Caco-2 (cell line): ENCODE data around the gene WIPF2. TPM values are rescaled to one million over a fixed set of nuclear protein-coding genes. Genes with fewer than 3 reads are reported as not detected.
A peak's percentile ranks its signal among the peaks of the same experiment; 100 is the strongest.

Experiments used
- BruUV-seq: library from RNA; stranded (reverse); fragments of 400-500 nt; replicated peaks from 2 replicates; lab custom pipeline; 2021; lab: Mats Ljungman, UMichigan
- CTCF ChIA-PET: fragments of 300-600 bp; sonication (Branson Sonifier 250); formaldehyde crosslinking; loops from one replicate; lab custom pipeline; 2022; ENCODE audit warnings: antibody characterized with exemption; lab: Charles Lee
- POLR2A ChIA-PET: fragments of 300-600 bp; sonication (Branson Sonifier 250); formaldehyde crosslinking; loops from one replicate; lab custom pipeline; 2022; ENCODE audit warnings: antibody characterized with exemption; lab: Charles Lee
- DNase-seq, 2 experiments: peaks; one replicate each; pipeline versions ENCODE4 v3.0.0 to v3.0.0-alpha.2; 2020 to 2022
- H3K27me3 ChIP-seq: replicated peaks from 2 replicates; pipeline ENCODE4 v1.6.0; 2011; ENCODE audit warnings: low read length; ENCODE audit not compliant: control insufficient read depth, insufficient read depth
- H3K36me3 ChIP-seq: 2 replicates; pipeline ENCODE4 v1.5.1; 2011; ENCODE audit warnings: low read length; ENCODE audit not compliant: control insufficient read depth, insufficient read depth
- H3K4me1 ChIP-seq: fragments of 250-450 bp; sonication (Bioruptor Pico); 2 replicates; pipeline ENCODE4 v1.5.1; 2020; ENCODE audit warnings: mild to moderate bottlenecking
- H3K4me3 ChIP-seq: 2 replicates; pipeline ENCODE4 v1.5.1; 2011; ENCODE audit warnings: low read depth, mild to moderate bottlenecking, control low read depth, low read length
- H3K9me3 ChIP-seq: fragments of 250-450 bp; sonication (Bioruptor Pico); 2 replicates; pipeline ENCODE4 v1.5.1; 2020; ENCODE audit warnings: mild to moderate bottlenecking, moderate library complexity
- H3K27ac Mint-ChIP-seq: one replicate; pipeline ENCODE4 v1.8.0; 2022; ENCODE audit warnings: mixed read lengths; ENCODE audit not compliant: unreplicated experiment
- H3K27me3 Mint-ChIP-seq: one replicate; pipeline ENCODE4 v1.8.0; 2022; ENCODE audit warnings: mixed read lengths; ENCODE audit not compliant: insufficient read depth, unreplicated experiment
- H3K36me3 Mint-ChIP-seq: one replicate; pipeline ENCODE4 v1.8.0; 2022; ENCODE audit warnings: mild to moderate bottlenecking, mixed read lengths; ENCODE audit not compliant: insufficient read depth, unreplicated experiment
- H3K4me1 Mint-ChIP-seq: one replicate; pipeline ENCODE4 v1.8.0; 2022; ENCODE audit warnings: low read depth, mixed read lengths; ENCODE audit not compliant: unreplicated experiment
- H3K4me3 Mint-ChIP-seq: one replicate; pipeline ENCODE4 v1.8.0; 2022; ENCODE audit warnings: mild to moderate bottlenecking, moderate library complexity, mixed read lengths; ENCODE audit not compliant: unreplicated experiment
- H3K9me3 Mint-ChIP-seq: one replicate; pipeline ENCODE4 v1.8.0; 2022; ENCODE audit warnings: mixed read lengths; ENCODE audit not compliant: unreplicated experiment
- CTCF ChIP-seq, 2 experiments: fragments of 200-600 bp in 1 of 2; IDR thresholded peaks; 1 replicate in 1 of 2; 2 replicates in 1 of 2; pipeline versions ENCODE4 v1.5.1 to v1.8.0; 2011 to 2022; ENCODE audit warnings: antibody characterized with exemption in 1 of 2, control low read depth in 1 of 2, inconsistent platforms in 1 of 2, low read depth in 1 of 2, low read length in 1 of 2, mild to moderate bottlenecking in 1 of 2, moderate library complexity in 1 of 2; ENCODE audit not compliant: insufficient read depth in 1 of 2, severe bottlenecking in 1 of 2, unreplicated experiment in 1 of 2
- intact Hi-C: fragments of 100-400 bp; cut with micrococcal nuclease; formaldehyde crosslinking; loops from one replicate; pipeline ENCODE4 v1.10.0; 2022; ENCODE audit not compliant: unreplicated experiment
- total RNA-seq: library from RNA; stranded (reverse); gene quantifications from 2 replicates; pipeline ENCODE4 v1.2.3, GENCODE V29; 2022

The WIPF2 gene
- total RNA-seq, 1 experiment from 2014 or later: 33.4 TPM

DNA sequence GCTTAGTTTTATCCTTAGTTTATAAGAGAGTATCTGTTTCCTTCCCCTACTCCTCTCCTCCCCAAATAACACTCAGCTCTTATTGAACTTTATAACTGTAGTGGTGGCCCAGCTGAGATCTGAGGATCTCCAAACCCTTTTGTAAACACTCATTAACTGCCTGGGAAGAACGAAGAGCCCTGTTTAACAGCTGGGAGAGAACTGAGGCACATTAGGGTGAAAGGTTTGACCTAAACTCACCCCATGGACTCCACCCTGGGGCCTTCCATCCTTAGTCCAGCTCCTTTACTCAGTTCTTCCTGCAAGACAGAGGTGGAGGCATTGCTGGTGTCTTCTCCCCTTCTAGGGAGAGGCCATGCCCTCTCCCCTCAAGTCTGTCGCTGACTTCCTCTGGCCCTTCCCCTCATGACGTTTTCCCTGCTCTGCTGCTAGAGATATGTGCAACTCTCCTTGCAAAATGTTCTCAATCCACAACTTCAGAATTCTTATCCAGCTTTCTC is 88.7 kb downstream of the WIPF2 start:
- Mint-ChIP-seq H3K36me3 (peaks cover 36% of the 10 kb centered on the region), H3K27ac (no peak overlapping the region), H3K9me3 (no peaks in the 10 kb centered on the region), H3K4me1 (peaks cover 16% of the 10 kb centered on the region), H3K27me3 (no peaks in the 10 kb centered on the region), H3K4me3 (no peak overlapping the region)
- ChIA-PET POLR2A (interaction anchor here (0.5 to 1.8 kb wide), 4 partner anchors 9 to 61 kb away, joined by 3 to 13 read pairs (median 4); no protein-coding TSS in a partner anchor), CTCF (interaction anchor here (0.7 to 4.2 kb wide), 5 partner anchors 9 to 48 kb away, joined by 3 to 27 read pairs (median 3); no protein-coding TSS in a partner anchor)
- no peak for TF ChIP-seq CTCF (IDR thresholded peaks at IDR 0.05; ENCODE audit: insufficient read depth in 1 of 2, low read depth in 1 of 2, low read length in 1 of 2, severe bottlenecking in 1 of 2, unreplicated experiment in 1 of 2)
- no peaks in the 10 kb centered on the region for H3K27me3 ChIP-seq
- DNase-seq: no peak
- peaks cover 5% of the 10 kb centered on the region for H3K36me3 ChIP-seq
- BruUV-seq: no TSS peak
- peaks cover 35% of the 10 kb centered on the region for H3K4me1 ChIP-seq
- no peaks in the 10 kb centered on the region for H3K9me3 ChIP-seq
- no peak overlapping the region for H3K4me3 ChIP-seq
- intact Hi-C loops: no loop called here

DNA sequence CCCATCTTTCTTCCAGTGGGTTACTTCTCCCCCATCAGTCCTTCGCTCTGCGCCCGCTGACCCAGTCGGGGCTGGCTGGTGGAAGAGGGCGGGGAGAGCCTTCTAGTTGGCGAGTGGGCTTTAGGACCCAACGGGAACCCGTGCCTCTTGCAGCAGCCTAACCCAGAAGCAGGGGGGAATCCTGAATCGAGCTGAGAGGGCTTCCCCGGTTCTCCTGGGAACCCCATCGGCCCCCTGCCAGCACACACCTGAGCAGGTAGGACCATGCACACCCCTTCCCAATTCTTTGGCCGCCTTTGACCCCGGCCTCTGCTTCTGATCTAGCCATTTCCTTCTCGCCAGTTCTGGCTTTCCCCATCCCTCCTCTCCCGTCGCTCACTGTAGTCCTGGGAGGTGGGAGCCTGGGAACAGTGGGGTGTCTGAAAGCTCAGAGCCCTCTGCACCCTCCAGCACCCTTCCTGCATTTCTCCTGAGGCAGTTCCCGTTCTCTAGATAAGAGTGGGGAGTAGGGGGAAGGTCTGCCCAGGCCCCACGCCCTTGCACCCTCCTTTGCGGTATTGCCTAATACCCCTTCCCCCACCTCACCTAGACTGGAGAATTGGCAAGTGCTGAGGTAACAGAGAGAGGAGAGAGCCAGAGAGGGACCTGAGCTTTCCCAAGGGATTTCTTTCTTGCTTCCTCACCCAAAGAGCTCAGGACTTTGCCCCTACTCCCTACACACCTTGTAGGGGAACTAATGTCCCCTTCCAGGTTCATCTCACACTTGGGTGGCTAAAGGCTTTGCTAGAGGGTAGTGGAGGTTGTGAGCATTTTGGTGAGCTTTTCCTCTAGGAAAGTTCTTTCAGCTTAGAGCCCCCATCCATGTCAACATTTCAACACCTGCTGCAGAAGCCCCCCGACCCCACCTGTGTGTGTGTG is 90.2 kb downstream of the WIPF2 start, which contains the start of gene RARA:
Gene RARA (plus strand): TSS at position 150 of the 918 bp plus-strand sequence. CDS start 22,039 bp downstream, outside the sequence.
- DNase-seq: peak; percentile 38 to 47
- POLR2A ChIA-PET: interaction anchor here (0.5 kb wide), 1 partner anchor 169 kb away, joined by 5 read pairs; no protein-coding TSS in a partner anchor
- H3K4me1 Mint-ChIP-seq: peaks cover under 1% of the 10 kb centered on the region
- no TSS peak for BruUV-seq
- H3K27me3 Mint-ChIP-seq: no peaks in the 10 kb centered on the region
- TF ChIP-seq CTCF (IDR thresholded peaks at IDR 0.05; ENCODE audit: insufficient read depth in 1 of 2, low read depth in 1 of 2, low read length in 1 of 2, severe bottlenecking in 1 of 2, unreplicated experiment in 1 of 2): no peak
- Histone ChIP-seq H3K27me3 (no peaks in the 10 kb centered on the region), H3K4me3 (peak within 1 kb of the TSS; percentile 42), H3K4me1 (peaks cover 35% of the 10 kb centered on the region), H3K9me3 (no peaks in the 10 kb centered on the region), H3K36me3 (peaks cover under 1% of the 10 kb centered on the region; the same call in 1 of the 2 replicates)
- peak within 1 kb of the TSS; percentile 36 for H3K27ac Mint-ChIP-seq
- H3K4me3 Mint-ChIP-seq: no peak within 1 kb of the TSS
- no peaks in the 10 kb centered on the region for H3K9me3 Mint-ChIP-seq
- CTCF ChIA-PET: interaction anchor here (0.6 to 1.1 kb wide), 2 partner anchors 10 to 111 kb away, joined by 3 to 4 read pairs; no protein-coding TSS in a partner anchor
- peaks cover 22% of the 10 kb centered on the region for H3K36me3 Mint-ChIP-seq
- intact Hi-C loops: no loop called here

- H3K4me1 ChIP-seq: peaks cover 35% of the 10 kb centered on the region
- Mint-ChIP-seq H3K27me3 (no peaks in the 10 kb centered on the region), H3K4me1 (no peaks in the 10 kb centered on the region), H3K36me3 (peaks cover 15% of the 10 kb centered on the region), H3K27ac (peak overlapping the region; percentile 36), H3K4me3 (no peak overlapping the region), H3K9me3 (no peaks in the 10 kb centered on the region)
- ChIA-PET CTCF (interaction anchor here (0.6 to 1.1 kb wide), 2 partner anchors 9 to 112 kb away, joined by 3 to 4 read pairs; no protein-coding TSS in a partner anchor), POLR2A (interaction anchor here (0.5 kb wide), 1 partner anchor 169 kb away, joined by 5 read pairs; no protein-coding TSS in a partner anchor)
- peak in 1 of 2 experiments; percentile 4 for DNase-seq
- no peak for TF ChIP-seq CTCF (IDR thresholded peaks at IDR 0.05; ENCODE audit: insufficient read depth in 1 of 2, low read depth in 1 of 2, low read length in 1 of 2, severe bottlenecking in 1 of 2, unreplicated experiment in 1 of 2)
- intact Hi-C loops: no loop called here
- no peak overlapping the region for H3K4me3 ChIP-seq
- no peaks in the 10 kb centered on the region for H3K36me3 ChIP-seq
- no peaks in the 10 kb centered on the region for H3K9me3 ChIP-seq
- no TSS peak for BruUV-seq
- no peaks in the 10 kb centered on the region for H3K27me3 ChIP-seq
These were observed 90.9 kb downstream of the WIPF2 start for GRCh38 chr17:40309949-40310510.
